ENCODE results near the gene FRMD5. TPM values are rescaled to one million over a fixed set of nuclear protein-coding genes. Genes with fewer than 3 reads are reported as not detected.

FRMD5 gene
- total and polyA plus RNA-seq, 2 experiments from 2014 or later: 5.9 to 10.1 TPM

DNA sequence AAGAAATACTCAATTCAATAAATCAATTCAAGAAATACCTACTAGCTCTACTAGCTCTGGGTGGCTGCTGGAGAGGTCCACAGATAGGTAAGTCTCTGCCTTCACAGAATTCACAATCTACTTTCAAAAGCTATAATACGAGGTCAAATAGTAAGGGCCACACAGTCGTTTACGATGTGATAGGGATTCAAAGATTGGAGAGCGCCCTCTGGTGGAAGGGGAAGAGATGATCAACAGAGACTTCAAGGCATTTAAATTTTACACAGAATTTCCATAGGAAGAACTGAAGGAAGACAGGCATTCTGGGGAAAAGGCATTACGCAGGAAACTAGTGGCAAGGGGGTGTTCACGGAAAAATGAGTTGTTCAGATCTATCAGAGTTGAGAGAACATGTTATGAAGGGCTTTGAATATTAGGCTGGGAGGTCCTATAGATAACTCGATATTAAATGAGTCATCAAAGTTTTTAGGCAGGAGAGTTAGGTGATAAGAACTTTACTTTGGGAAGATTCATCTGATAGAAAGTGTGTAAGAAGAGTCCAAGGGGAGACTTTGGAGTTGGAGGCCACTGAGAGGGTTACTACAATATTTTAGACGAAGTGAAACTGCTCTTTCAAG lies 128.8 kb downstream of the FRMD5 start:
- no peak overlapping the region for H3K4me2 ChIP-seq
- no peaks in the 10 kb centered on the region for H3K4me1 ChIP-seq (ENCODE audit: insufficient read depth)
- H3K4me3 ChIP-seq: no peak overlapping the region
- H3K9me2 ChIP-seq (ENCODE audit: insufficient read depth): no peaks in the 10 kb centered on the region
- no peaks in the 10 kb centered on the region for H3K9me3 Mint-ChIP-seq
- ATAC-seq (peak; percentile 90), DNase-seq (ENCODE audit: low spot score) (peak; percentile 95)
- H3F3A ChIP-seq (replicated peaks; ENCODE audit: low read depth): no peaks in the 10 kb centered on the region
- no peaks in the 10 kb centered on the region for H3K27me3 Mint-ChIP-seq (ENCODE audit: insufficient read depth, low read depth, poor library complexity)
- no peaks in the 10 kb centered on the region for H3K36me3 Mint-ChIP-seq (ENCODE audit: low read depth)
- H2AFZ ChIP-seq: no peak overlapping the region
- H3K36me3 ChIP-seq (ENCODE audit: insufficient read depth): no peaks in the 10 kb centered on the region
- no peaks in the 10 kb centered on the region for H3K27me3 ChIP-seq (ENCODE audit: insufficient read depth)
- H3K4me3 Mint-ChIP-seq: no peak overlapping the region
- TF ChIP-seq ZNF331 (CRISPR knock-in tag; IDR thresholded peaks at IDR 0.05; ENCODE audit: low read depth): no peak
- TF ChIP-seq, protein P1, sequence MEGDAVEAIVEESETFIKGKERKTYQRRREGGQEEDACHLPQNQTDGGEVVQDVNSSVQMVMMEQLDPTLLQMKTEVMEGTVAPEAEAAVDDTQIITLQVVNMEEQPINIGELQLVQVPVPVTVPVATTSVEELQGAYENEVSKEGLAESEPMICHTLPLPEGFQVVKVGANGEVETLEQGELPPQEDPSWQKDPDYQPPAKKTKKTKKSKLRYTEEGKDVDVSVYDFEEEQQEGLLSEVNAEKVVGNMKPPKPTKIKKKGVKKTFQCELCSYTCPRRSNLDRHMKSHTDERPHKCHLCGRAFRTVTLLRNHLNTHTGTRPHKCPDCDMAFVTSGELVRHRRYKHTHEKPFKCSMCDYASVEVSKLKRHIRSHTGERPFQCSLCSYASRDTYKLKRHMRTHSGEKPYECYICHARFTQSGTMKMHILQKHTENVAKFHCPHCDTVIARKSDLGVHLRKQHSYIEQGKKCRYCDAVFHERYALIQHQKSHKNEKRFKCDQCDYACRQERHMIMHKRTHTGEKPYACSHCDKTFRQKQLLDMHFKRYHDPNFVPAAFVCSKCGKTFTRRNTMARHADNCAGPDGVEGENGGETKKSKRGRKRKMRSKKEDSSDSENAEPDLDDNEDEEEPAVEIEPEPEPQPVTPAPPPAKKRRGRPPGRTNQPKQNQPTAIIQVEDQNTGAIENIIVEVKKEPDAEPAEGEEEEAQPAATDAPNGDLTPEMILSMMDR (conservative IDR thresholded peaks at IDR 0.05; ENCODE audit: low read depth in 2 of 2): peak; percentile 87 to 96
- peak overlapping the region; percentile 32 for H3K27ac Mint-ChIP-seq
- no peak overlapping the region for H3K27ac ChIP-seq (ENCODE audit: low read depth)
- peaks cover 5% of the 10 kb centered on the region; the same call in 2 of the 3 replicates for H3K4me1 Mint-ChIP-seq
- H4K20me1 ChIP-seq (replicated peaks; ENCODE audit: insufficient read depth): 0 out of 2 replicates have a peak, but pooled peaks cover 4% of the 10 kb centered on the region
- H3K79me2 ChIP-seq (replicated peaks; ENCODE audit: insufficient read depth): no peaks in the 10 kb centered on the region

DNA sequence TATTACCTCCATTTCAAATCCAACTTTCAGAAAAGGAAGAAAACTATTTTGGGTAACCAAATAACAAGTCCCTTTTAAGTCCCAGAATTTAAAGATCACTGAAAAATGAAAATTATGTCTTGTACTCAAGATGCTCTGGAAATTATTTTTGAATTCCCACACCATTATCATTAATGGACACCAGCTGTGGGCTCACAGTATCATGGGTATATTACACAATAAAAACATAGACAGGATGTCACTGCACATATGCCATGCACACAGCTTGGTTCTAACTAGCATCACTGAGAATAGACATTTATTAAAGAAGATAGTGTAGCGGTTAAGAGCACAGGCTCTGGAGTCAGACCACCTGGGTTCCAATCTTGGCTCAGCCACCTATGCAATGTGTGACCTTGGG lies 130.4 kb downstream of the FRMD5 start:
- Histone ChIP-seq H4K20me1 (replicated peaks; ENCODE audit: insufficient read depth) (0 out of 2 replicates have a peak, but pooled peaks cover 2% of the 10 kb centered on the region), H3K4me3 (no peak overlapping the region), H3K36me3 (ENCODE audit: insufficient read depth) (no peaks in the 10 kb centered on the region), H2AFZ (no peak overlapping the region), H3K4me1 (ENCODE audit: insufficient read depth) (no peaks in the 10 kb centered on the region), H3K27me3 (ENCODE audit: insufficient read depth) (no peaks in the 10 kb centered on the region), H3K27ac (ENCODE audit: low read depth) (no peak overlapping the region), H3F3A (replicated peaks; ENCODE audit: low read depth) (no peaks in the 10 kb centered on the region), H3K9me2 (ENCODE audit: insufficient read depth) (no peaks in the 10 kb centered on the region), H3K4me2 (no peak overlapping the region), H3K79me2 (replicated peaks; ENCODE audit: insufficient read depth) (no peaks in the 10 kb centered on the region)
- Mint-ChIP-seq H3K9me3 (no peaks in the 10 kb centered on the region), H3K27ac (no peak overlapping the region), H3K4me3 (no peak overlapping the region), H3K4me1 (peaks cover 5% of the 10 kb centered on the region; the same call in 2 of the 3 replicates), H3K27me3 (ENCODE audit: insufficient read depth, low read depth, poor library complexity) (no peaks in the 10 kb centered on the region), H3K36me3 (ENCODE audit: low read depth) (no peaks in the 10 kb centered on the region)
- ATAC-seq (no peak), DNase-seq (ENCODE audit: low spot score) (no peak)
- TF ChIP-seq CREB1 (CRISPR knock-in tag; IDR thresholded peaks at IDR 0.05; ENCODE audit: low read depth) (no peak), NANOG (IDR thresholded peaks at IDR 0.05; ENCODE audit: borderline replicate concordance) (no peak), ZNF114 (CRISPR knock-in tag; IDR thresholded peaks at IDR 0.05) (no peak), EZH2phosphoT487 (IDR thresholded peaks at IDR 0.05; ENCODE audit: unreplicated experiment) (no peak)
- TF ChIP-seq, protein P2, sequence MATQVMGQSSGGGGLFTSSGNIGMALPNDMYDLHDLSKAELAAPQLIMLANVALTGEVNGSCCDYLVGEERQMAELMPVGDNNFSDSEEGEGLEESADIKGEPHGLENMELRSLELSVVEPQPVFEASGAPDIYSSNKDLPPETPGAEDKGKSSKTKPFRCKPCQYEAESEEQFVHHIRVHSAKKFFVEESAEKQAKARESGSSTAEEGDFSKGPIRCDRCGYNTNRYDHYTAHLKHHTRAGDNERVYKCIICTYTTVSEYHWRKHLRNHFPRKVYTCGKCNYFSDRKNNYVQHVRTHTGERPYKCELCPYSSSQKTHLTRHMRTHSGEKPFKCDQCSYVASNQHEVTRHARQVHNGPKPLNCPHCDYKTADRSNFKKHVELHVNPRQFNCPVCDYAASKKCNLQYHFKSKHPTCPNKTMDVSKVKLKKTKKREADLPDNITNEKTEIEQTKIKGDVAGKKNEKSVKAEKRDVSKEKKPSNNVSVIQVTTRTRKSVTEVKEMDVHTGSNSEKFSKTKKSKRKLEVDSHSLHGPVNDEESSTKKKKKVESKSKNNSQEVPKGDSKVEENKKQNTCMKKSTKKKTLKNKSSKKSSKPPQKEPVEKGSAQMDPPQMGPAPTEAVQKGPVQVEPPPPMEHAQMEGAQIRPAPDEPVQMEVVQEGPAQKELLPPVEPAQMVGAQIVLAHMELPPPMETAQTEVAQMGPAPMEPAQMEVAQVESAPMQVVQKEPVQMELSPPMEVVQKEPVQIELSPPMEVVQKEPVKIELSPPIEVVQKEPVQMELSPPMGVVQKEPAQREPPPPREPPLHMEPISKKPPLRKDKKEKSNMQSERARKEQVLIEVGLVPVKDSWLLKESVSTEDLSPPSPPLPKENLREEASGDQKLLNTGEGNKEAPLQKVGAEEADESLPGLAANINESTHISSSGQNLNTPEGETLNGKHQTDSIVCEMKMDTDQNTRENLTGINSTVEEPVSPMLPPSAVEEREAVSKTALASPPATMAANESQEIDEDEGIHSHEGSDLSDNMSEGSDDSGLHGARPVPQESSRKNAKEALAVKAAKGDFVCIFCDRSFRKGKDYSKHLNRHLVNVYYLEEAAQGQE (IDR thresholded peaks at IDR 0.05; ENCODE audit: unreplicated experiment): no peak
- TF ChIP-seq, protein P3, sequence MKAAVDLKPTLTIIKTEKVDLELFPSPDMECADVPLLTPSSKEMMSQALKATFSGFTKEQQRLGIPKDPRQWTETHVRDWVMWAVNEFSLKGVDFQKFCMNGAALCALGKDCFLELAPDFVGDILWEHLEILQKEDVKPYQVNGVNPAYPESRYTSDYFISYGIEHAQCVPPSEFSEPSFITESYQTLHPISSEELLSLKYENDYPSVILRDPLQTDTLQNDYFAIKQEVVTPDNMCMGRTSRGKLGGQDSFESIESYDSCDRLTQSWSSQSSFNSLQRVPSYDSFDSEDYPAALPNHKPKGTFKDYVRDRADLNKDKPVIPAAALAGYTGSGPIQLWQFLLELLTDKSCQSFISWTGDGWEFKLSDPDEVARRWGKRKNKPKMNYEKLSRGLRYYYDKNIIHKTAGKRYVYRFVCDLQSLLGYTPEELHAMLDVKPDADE (IDR thresholded peaks at IDR 0.05): no peak
- TF ChIP-seq, protein P4, sequence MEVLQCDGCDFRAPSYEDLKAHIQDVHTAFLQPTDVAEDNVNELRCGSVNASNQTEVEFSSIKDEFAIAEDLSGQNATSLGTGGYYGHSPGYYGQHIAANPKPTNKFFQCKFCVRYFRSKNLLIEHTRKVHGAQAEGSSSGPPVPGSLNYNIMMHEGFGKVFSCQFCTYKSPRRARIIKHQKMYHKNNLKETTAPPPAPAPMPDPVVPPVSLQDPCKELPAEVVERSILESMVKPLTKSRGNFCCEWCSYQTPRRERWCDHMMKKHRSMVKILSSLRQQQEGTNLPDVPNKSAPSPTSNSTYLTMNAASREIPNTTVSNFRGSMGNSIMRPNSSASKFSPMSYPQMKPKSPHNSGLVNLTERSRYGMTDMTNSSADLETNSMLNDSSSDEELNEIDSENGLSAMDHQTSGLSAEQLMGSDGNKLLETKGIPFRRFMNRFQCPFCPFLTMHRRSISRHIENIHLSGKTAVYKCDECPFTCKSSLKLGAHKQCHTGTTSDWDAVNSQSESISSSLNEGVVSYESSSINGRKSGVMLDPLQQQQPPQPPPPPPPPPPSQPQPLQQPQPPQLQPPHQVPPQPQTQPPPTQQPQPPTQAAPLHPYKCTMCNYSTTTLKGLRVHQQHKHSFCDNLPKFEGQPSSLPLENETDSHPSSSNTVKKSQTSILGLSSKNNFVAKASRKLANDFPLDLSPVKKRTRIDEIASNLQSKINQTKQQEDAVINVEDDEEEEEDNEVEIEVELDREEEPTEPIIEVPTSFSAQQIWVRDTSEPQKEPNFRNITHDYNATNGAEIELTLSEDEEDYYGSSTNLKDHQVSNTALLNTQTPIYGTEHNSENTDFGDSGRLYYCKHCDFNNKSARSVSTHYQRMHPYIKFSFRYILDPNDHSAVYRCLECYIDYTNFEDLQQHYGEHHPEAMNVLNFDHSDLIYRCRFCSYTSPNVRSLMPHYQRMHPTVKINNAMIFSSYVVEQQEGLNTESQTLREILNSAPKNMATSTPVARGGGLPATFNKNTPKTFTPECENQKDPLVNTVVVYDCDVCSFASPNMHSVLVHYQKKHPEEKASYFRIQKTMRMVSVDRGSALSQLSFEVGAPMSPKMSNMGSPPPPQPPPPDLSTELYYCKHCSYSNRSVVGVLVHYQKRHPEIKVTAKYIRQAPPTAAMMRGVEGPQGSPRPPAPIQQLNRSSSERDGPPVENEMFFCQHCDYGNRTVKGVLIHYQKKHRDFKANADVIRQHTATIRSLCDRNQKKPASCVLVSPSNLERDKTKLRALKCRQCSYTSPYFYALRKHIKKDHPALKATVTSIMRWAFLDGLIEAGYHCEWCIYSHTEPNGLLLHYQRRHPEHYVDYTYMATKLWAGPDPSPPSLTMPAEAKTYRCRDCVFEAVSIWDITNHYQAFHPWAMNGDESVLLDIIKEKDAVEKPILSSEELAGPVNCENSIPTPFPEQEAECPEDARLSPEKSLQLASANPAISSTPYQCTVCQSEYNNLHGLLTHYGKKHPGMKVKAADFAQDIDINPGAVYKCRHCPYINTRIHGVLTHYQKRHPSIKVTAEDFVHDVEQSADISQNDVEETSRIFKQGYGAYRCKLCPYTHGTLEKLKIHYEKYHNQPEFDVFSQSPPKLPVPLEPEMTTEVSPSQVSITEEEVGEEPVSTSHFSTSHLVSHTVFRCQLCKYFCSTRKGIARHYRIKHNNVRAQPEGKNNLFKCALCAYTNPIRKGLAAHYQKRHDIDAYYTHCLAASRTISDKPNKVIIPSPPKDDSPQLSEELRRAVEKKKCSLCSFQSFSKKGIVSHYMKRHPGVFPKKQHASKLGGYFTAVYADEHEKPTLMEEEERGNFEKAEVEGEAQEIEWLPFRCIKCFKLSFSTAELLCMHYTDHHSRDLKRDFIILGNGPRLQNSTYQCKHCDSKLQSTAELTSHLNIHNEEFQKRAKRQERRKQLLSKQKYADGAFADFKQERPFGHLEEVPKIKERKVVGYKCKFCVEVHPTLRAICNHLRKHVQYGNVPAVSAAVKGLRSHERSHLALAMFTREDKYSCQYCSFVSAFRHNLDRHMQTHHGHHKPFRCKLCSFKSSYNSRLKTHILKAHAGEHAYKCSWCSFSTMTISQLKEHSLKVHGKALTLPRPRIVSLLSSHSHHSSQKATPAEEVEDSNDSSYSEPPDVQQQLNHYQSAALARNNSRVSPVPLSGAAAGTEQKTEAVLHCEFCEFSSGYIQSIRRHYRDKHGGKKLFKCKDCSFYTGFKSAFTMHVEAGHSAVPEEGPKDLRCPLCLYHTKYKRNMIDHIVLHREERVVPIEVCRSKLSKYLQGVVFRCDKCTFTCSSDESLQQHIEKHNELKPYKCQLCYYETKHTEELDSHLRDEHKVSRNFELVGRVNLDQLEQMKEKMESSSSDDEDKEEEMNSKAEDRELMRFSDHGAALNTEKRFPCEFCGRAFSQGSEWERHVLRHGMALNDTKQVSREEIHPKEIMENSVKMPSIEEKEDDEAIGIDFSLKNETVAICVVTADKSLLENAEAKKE (CRISPR knock-in tag; IDR thresholded peaks at IDR 0.05): no peak

Measured in GM23338 (cell line).